Lung (tissue), 12 donors: ENCODE results near the gene SLC4A3. TPM values are rescaled to one million over a fixed set of nuclear protein-coding genes. Genes with fewer than 3 reads are reported as not detected.

Experiments
- ATAC-seq: fragments of 200-7000 bp; cut with Tn5 transposase; one replicate; pipeline ENCODE4 v1.9.1; 2020; ENCODE audit warnings: moderate number of reproducible peaks; ENCODE audit not compliant: insufficient read depth, low FRiP score
- DNase-seq, 3 donors: peaks; one replicate each; pipeline ENCODE4 v3.0.0-alpha.2; 2013 to 2017
- H3K27ac ChIP-seq, 2 donors: one replicate each; pipeline ENCODE4 v1.5.1; 2013; ENCODE audit warnings: mild to moderate bottlenecking in 2 of 2, moderate library complexity in 2 of 2, control low read depth in 1 of 2, inconsistent platforms in 1 of 2, low read depth in 1 of 2, low read length in 1 of 2
- H3K27me3 ChIP-seq, 3 donors: one replicate each; pipeline ENCODE4 v1.5.1; 2013; ENCODE audit warnings: low read length in 2 of 3; ENCODE audit not compliant: control insufficient read depth in 3 of 3, insufficient read depth in 3 of 3
- H3K36me3 ChIP-seq, 4 donors: one replicate each; pipeline ENCODE4 v1.5.1; 2013; ENCODE audit warnings: low read length in 4 of 4, mild to moderate bottlenecking in 1 of 4, moderate library complexity in 1 of 4; ENCODE audit not compliant: control insufficient read depth in 4 of 4, insufficient read depth in 4 of 4
- H3K4me1 ChIP-seq, 5 donors: one replicate each; pipeline ENCODE4 v1.5.1; 2013; ENCODE audit warnings: low read length in 5 of 5, mild to moderate bottlenecking in 2 of 5, moderate library complexity in 1 of 5; ENCODE audit not compliant: control insufficient read depth in 5 of 5, insufficient read depth in 5 of 5
- H3K4me3 ChIP-seq: one replicate; pipeline ENCODE4 v1.5.1; 2013; ENCODE audit warnings: mild to moderate bottlenecking, control low read depth, moderate library complexity
- H3K9ac ChIP-seq, 2 donors: one replicate each; pipeline ENCODE4 v1.5.1; 2013; ENCODE audit warnings: low read length in 2 of 2, control low read depth in 1 of 2; ENCODE audit not compliant: insufficient read depth in 1 of 2
- H3K9me3 ChIP-seq, 4 donors: one replicate each; pipeline ENCODE4 v1.5.1; 2013; ENCODE audit warnings: low read length in 3 of 4, mild to moderate bottlenecking in 1 of 4, moderate library complexity in 1 of 4; ENCODE audit not compliant: control insufficient read depth in 4 of 4, insufficient read depth in 3 of 4
- CTCF ChIP-seq: IDR thresholded peaks from 2 replicates; pipeline ENCODE4 v1.5.1; 2012; ENCODE audit warnings: mild to moderate bottlenecking; ENCODE audit errors: control extremely low read depth, extremely low read depth
- WGBS, 2 donors: extraction: QIAGEN DNeasy Blood & Tissue Kit; methylation state at CpG; one replicate each; pipeline ENCODE4 v1.1.7; 2013; 5-methylcytosine and 5-hydroxymethylcytosine counted together
- polyA plus RNA-seq, 2 donors: library from polyadenylated mRNA; stranded (reverse); fragments of 200-250 nt; gene quantifications; one replicate each; pipeline ENCODE4 v1.2.1, GENCODE V29; 2013
- total RNA-seq, 2 donors: library from RNA; depleted of rRNA in 1 of 2; stranded (reverse); fragments of >200 nt in 1 of 2; gene quantifications; one replicate each; pipeline ENCODE4 v1.2.1, GENCODE V29; 2014 to 2021
- donor health status: control.
- donor health status: control.
- donor health status: Bipolar disorder and iron deficiency.
- donor health status: healthy.
- donor health status: DM: yes; HTN: yes; CAD: no.

The SLC4A3 gene
- total and polyA plus RNA-seq, 4 donors, result 0.59 to 3.2 (median 1.2) TPM

- peak overlapping the region in 1 of 2 donors; percentile 51 for H3K27ac ChIP-seq
- H3K4me1 ChIP-seq, result peaks cover 3 to 12% (median 5%) of the 10 kb centered on the region in 5 donors
- no peaks in the 10 kb centered on the region for H3K27me3 ChIP-seq
- ATAC-seq (no peak), DNase-seq (no peak)
- TF ChIP-seq CTCF, result no peak
- H3K36me3 ChIP-seq, result no peaks in the 10 kb centered on the region
- WGBS, 2 donors, result 94 to 95% methylated on average over 5 of the region's 5 CpGs
- no peak overlapping the region for H3K9ac ChIP-seq
- H3K4me3 ChIP-seq, result no peak overlapping the region
- no peaks in the 10 kb centered on the region for H3K9me3 ChIP-seq
Observed at GRCh38 chr2:219625179-219625578, 2.3 kb upstream of the SLC4A3 start.

DNA sequence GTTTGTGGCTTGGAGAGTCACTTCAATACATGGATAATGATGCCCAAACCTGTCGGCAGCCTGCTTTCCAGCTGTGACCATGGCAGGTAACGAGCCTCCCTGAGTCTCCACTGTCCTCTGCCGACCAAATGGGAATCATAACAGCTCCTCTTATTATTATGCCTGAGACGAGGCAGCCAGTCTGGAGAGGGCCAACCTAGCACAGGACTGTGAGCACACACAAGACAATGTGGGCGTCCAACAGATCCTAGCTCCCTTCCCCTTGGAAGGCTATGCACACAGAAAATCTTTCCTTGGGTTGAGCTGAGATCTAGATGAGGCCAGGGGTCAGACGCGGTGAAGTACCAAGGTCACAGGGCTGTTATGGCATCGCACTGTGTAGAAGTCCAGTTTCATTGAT, 890 bp upstream of the SLC4A3 start:
- 82 to 90% methylated on average over 8 of the region's 8 CpGs for WGBS, 2 donors
- Histone ChIP-seq H3K27ac (peak overlapping the region in 1 of 2 donors; percentile 99), H3K36me3 (no peaks in the 10 kb centered on the region), H3K4me3 (no peak overlapping the region), H3K9ac (no peak overlapping the region), H3K4me1 (peaks cover 3 to 12% (median 5%) of the 10 kb centered on the region in 5 donors), H3K27me3 (no peaks in the 10 kb centered on the region), H3K9me3 (no peaks in the 10 kb centered on the region)
- no peak for TF ChIP-seq CTCF
- DNase-seq, result peak in 1 of 3 donors; percentile 16
- ATAC-seq, result no peak

GRCh38 chr2:219628235-219628985, 980 bp downstream of the SLC4A3 start:
- Histone ChIP-seq H3K36me3 (no peaks in the 10 kb centered on the region), H3K27me3 (no peaks in the 10 kb centered on the region), H3K9ac (no peak overlapping the region), H3K4me3 (no peak overlapping the region), H3K9me3 (no peaks in the 10 kb centered on the region), H3K4me1 (peaks cover 0 to 12% (median 4%) of the 10 kb centered on the region in 5 donors), H3K27ac (peak overlapping the region in 1 of 2 donors; percentile 99)
- 75 to 79% methylated on average over 26 of the region's 26 CpGs for WGBS, 2 donors
- ATAC-seq (no peak), DNase-seq (no peak)
- TF ChIP-seq CTCF, result no peak
